Cardiac septum (tissue), 1 donor: ENCODE results near the gene RTN4R. TPM values are rescaled to one million over a fixed set of nuclear protein-coding genes. Genes with fewer than 3 reads are reported as not detected.

ENCODE experiments used
- DNase-seq: peaks from one replicate; pipeline ENCODE4 v3.0.0-alpha.2; 2020; ENCODE audit warnings: low spot score
- intact Hi-C: fragments of 100-400 bp; cut with DNase I; formaldehyde crosslinking; loops from one replicate; pipeline ENCODE4 v1.14.0; 2022
- total RNA-seq: library from RNA; stranded (reverse); fragmentation: NEBNext Ultra II Directional; extraction: Animal tissue kit (Norgen Biotek cat#: 25700); gene quantifications from one replicate; pipeline ENCODE4 v1.2.1, GENCODE V29; 2021
- donor health status: DM: no; HTN: no; CAD: no.

The RTN4R gene
- total RNA-seq, 1 donor from 2014 or later = 1.0 TPM

DNA sequence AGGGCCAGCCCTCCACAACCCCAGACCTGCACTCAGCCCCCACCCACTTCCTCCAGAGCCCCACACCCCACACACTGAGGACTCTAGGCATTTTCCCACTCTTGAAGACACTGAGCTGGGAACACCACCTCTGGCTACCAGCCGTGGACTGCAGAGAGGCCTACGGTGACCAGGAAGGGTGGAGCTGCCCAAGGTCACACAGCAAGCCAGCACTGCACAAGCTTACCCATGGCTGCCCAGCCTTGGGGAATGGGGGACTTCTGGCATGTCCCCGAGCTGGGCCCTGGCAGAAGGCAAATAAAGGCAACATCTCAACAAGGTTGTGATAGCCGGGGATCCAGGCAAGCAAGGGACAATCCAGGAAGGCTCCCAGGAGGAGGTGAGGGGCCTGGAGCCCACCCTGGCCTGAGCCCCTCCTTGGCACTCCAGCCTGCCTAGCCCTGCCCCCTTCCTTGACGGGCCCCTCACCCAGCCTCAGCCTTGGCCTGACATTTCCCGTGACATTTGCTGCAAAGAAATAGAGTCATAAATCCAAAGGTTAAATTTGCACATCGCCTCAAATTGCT is 5.5 kb downstream of the RTN4R start:
- intact Hi-C loops = no loop called here
- no peak for DNase-seq

GRCh38 chr22:20261848-20262581 is 6.1 kb downstream of the RTN4R start:
- DNase-seq = no peak
- intact Hi-C loops = no loop called here

DNA sequence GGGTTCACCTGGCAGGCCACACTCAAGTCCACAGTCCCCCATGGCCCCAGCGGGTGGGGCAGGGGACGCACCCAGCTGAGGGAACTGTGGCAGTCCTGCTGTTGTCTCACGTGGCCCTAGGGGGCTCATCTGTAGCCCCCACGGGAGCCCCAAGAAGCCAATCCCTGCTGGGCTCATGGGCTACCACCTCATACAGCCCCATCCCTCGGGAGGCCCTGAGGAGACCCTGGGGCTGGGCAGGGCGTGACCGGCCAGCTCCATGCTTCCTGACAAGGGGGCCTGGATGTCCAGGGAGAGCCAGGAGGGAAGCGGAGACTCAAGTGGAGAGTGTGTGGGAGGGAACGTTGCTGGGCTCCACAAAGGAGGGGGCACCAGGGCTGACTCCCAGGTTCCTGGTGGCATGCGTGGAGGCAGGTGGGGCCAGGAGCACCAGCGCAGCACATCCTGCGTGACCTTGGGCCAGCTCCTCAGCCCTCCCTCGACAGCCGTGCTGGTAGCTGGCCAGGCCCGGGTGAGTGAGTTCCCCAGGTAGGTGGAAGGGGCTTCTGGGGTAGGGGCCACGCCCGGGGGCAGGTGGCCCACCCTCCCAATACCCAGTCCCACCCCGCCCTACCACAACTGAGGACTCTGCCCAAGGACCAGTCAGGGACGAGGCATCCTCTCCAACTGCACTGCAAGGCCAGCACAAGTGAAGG is 7.9 kb downstream of the RTN4R start:
- intact Hi-C loops = no loop called here

DNA sequence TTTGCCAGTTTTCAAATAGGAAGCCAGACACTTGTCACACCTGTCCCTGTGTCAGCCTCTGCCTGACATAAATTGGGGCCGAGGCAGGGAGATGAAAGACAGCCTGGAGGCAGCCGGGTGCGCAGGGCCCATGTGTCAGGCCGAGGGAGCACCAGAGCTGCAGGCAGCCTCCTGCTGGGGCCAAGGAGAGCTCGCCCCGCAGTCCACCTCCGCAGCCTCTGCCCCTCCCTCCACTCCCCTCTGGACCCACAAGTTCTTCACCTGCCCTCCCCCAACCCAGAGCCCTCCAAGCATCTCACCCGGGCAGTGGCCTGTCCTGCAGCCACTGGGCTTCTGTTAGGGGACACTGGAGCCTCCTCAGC is 8.8 kb downstream of the RTN4R start:
- DNase-seq = no peak
- intact Hi-C loops = loop anchor here (5.0 kb wide), 1 partner anchor 82 kb away; no protein-coding TSS in a partner anchor

More for the DNA sequence above, 7.9 kb downstream of the RTN4R start:
- DNase-seq = no peak

- no peak for DNase-seq
- intact Hi-C loops = loop anchor here (5.0 kb wide), 1 partner anchor 81 kb away; no protein-coding TSS in a partner anchor
Observed at GRCh38 chr22:20258584-20259326, 9.4 kb downstream of the RTN4R start.

- DNase-seq = no peak
- intact Hi-C loops = loop anchor here (5.0 kb wide), 1 partner anchor 81 kb away; no protein-coding TSS in a partner anchor
Observed at GRCh38 chr22:20258021-20258299, 10.2 kb downstream of the RTN4R start.

DNA sequence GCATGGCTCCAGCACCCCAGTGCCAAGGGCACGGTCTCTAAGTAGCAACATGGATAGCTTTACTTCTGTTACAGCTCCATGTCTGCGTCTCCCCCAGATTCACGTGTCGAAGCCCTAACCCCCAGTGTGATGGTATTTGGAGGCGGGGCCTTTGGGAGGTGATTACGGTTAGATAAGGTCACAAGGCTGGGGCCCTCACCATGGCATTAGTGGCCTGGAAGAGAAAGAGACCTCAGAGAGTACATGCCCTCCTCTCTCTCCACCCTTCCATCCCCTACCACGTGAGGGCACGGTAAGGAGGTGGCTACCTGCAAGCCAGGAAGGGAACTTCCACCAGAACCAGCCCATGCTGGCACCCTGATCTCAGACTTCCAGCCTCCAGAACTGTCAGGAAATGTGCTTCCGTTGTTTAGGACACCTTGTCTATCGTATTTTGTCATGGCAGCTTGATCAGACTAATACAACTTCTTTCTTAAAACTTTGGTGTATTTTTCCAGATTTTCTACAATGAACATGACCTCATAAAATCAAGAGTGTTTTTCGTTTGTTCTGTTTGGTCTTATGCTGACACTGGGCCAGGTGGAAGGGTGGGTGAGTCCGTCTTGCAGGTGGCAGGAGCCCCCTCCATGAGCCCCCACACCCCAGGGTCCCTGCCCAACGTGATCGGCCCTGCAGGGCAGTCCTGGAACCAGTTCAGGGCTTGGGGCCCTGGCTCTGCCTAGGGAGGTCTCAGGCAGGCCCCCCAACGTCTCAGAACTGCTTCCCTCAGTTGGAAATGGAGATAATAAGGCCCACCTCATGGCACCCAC is 10.7 kb downstream of the RTN4R start:
- intact Hi-C loops = loop anchor here (5.0 kb wide), 1 partner anchor 80 kb away; no protein-coding TSS in a partner anchor

DNA sequence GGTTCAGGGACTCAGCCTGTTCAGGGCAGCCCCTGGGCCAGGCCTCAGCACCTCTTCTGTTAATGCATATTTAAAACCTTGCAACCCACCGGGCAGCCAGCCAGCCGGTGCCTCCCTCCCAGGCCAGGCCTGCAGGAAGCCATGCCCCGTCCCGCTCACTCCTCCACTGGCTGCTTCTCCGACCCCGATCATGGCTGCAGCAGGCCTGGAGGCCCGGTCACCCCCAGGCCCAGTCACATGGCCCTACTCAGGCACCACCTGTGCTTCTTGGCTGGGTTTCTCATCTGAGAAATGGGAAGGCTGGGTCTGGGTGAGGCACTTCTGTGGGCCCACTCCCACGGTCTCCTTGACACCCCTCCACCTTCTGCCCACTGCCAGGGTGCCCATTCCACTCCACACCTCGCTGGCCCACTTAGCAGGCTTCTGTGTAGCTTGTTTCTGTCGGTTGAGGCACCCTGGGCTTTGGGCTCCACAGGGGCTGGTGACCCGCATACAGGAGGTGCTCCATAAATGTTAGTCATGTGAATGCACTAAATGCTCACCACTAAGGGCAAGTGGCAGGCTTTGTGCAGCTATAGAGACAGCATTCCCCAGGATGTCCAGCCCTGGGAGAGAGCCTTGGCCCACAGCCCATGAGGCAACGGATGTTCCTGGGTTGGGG is 11.4 kb downstream of the RTN4R start:
- no peak for DNase-seq
- intact Hi-C loops = loop anchor here (5.0 kb wide), 1 partner anchor 79 kb away; no protein-coding TSS in a partner anchor

More for the DNA sequence above, 10.7 kb downstream of the RTN4R start:
- DNase-seq = no peak

GRCh38 chr22:20256027-20256426 is 12.1 kb downstream of the RTN4R start:
- no peak for DNase-seq
- intact Hi-C loops = loop anchor here (5.0 kb wide), 1 partner anchor 79 kb away; no protein-coding TSS in a partner anchor

DNA sequence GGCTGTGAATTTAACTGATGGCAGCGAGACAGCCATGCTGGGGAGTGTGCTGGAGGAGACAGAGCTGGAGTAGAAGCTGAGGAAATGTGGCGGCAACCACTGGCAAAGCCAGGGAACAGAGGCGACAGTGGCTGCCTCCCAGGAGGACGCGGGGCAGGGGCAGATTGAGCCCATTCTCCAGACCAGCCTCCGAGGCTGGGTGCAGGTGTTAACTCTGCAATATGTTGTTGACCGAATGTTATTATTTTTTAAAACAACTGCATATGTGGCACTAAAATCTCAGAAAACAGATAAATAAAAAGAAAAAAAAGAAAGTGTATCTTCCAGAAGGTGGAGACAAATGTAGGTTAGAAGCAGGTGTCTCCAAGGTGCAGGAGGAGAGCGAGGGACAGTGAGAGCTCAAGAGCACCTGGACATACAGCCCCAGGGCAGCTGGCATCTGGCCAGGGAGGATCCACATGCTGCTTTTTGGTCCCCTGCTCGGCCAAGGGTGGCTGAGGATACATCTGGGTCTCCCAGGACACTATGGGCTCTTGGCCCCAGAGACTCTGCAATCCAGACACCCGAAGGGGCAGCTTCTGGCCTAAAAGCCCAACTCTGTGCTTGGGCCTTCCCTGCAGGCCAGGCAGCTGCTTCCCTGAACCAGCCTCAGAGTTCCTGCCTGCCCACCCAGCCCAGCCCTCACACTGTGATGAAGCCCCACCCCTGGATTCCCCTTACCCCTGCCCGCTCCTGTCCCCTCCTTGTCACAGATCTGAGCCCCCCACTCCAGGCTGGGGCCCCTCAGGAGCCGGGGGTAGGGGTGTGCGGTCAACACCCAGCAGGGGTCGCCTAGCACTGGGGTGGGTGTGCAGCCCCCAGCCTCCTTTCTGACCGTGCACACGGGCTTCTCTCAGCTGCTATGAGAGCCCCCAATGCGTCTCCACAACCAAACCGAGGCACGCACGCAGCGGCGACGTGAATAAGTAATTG is 12.9 kb downstream of the RTN4R start:
- DNase-seq = no peak
- intact Hi-C loops = loop anchor here (5.0 kb wide), 1 partner anchor 78 kb away; no protein-coding TSS in a partner anchor

- intact Hi-C loops = no loop called here
Observed at GRCh38 chr22:20253161-20253560, 15.0 kb downstream of the RTN4R start.

DNA sequence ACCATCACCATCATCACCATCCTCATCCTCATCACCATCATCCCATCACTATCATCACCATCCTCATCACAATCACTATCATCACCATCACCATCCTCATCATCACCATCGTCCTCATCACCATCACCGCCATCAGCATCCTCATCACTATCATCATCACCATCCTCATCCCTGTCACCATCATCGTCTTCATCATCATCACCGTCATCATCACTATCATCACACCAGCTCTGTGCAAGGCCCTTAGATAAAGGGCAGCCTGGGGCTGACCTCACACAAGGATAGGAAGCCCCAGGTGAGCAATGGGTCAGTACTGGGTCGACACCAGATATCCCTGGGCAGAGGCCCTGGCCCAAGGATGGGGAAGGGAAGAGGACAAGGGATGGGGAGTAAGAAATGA is 16.1 kb downstream of the RTN4R start:
- no peak for DNase-seq
- intact Hi-C loops = no loop called here

More at GRCh38 chr22:20253161-20253560, 15.0 kb downstream of the RTN4R start:
- DNase-seq = no peak

DNA sequence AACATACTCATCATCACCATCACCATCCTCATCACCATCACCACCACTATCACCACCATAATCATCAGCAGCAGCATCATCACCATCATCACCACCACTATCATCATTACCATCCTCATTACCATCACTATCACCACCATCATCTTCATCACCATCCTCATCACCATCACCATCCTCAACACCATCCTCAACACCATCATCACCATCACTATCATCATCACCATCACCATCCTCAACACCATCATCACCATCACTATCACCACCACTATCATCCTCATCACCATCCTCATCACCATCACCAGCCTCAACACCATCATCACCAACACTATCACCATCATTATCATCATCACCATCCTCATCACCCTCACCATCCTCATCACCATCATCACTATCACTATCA is 16.6 kb downstream of the RTN4R start:
- intact Hi-C loops = no loop called here
- no peak for DNase-seq

- DNase-seq = no peak
- intact Hi-C loops = no loop called here
Observed at GRCh38 chr22:20249797-20250354, 18.2 kb downstream of the RTN4R start.

GRCh38 chr22:20248461-20248978 is 19.6 kb downstream of the RTN4R start:
- intact Hi-C loops = no loop called here
- no peak for DNase-seq

DNA sequence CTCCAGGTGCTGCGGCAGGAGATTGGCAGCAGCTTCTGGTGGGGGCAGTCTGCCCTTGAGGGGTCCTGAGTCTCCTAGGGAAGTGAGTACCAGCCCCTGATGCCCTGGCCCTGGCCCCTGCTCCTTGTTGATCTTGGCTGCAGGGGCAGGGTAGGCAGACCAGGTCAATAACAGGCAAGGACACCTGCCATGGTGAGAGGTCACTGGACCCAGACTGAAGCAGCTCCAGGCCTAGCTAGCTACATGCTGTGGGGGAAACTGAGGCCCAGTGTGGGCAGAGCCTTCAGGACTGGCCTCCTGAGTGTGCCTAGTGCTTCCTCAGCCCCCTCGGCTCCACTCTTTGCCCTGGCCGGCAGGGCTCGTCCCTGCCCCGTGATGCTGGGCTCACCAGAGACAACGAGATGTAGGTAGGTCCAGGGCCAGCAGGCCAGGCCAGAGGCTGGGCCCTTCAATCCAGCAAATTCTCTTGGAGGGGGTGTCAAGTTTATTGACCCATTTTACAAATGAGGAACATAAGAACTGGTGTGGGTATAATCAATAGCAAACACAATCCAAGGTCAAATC is 20.4 kb downstream of the RTN4R start:
- DNase-seq = no peak
- intact Hi-C loops = no loop called here
